HG02840 (cell line): Measurements from ENCODE around the gene IL1RL1.

ENCODE experiments used
- ATAC-seq: cut with Tn5 transposase; IDR thresholded peaks from one replicate; pipeline ENCODE4 v1.9.1; 2021; ENCODE audit warnings: mild to moderate bottlenecking, moderate library complexity, moderate number of reproducible peaks; ENCODE audit not compliant: unreplicated experiment, low FRiP score

The IL1RL1 gene

GRCh38 chr2:102361632-102362241, 50.4 kb downstream of the IL1RL1 start:
- ATAC-seq = no peak

GRCh38 chr2:102365763-102366162, 54.4 kb downstream of the IL1RL1 start:
- no peak for ATAC-seq

DNA sequence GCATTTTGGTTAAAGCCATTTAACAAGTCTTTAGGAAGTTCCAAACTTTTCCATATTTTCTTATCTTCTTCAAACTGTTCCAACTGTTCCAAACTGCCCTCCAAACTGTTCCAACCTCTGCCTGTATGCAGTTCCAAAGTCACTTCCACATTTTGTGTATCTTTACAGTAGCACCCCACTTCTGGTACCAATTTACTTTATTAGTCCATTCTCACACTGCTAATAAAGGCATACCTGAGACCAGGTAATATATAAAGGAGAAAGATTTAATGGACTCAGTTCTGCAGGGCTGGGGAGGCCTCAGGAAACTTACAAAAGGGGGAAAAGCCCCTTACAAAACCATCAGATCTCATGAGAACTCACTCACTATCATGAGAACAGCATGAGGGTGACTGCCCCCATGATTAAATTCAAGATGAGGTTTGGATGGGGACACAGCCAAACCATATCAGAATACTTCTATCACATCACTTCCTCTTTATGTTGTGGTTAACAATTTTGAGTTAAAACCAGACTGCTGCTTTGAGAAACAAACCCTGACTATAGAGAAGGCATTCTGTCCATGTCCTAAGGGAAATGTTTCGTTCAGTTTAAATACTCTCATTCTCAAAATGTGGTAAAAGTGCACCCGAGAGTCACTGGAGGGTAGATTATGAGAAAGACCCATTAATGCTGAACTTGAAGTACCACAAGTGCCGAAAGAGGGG, 55.2 kb downstream of the IL1RL1 start:
- ATAC-seq = peak; percentile 53

- ATAC-seq = peak; percentile 52
Measured at GRCh38 chr2:102367331-102367971, 56.1 kb downstream of the IL1RL1 start.

DNA sequence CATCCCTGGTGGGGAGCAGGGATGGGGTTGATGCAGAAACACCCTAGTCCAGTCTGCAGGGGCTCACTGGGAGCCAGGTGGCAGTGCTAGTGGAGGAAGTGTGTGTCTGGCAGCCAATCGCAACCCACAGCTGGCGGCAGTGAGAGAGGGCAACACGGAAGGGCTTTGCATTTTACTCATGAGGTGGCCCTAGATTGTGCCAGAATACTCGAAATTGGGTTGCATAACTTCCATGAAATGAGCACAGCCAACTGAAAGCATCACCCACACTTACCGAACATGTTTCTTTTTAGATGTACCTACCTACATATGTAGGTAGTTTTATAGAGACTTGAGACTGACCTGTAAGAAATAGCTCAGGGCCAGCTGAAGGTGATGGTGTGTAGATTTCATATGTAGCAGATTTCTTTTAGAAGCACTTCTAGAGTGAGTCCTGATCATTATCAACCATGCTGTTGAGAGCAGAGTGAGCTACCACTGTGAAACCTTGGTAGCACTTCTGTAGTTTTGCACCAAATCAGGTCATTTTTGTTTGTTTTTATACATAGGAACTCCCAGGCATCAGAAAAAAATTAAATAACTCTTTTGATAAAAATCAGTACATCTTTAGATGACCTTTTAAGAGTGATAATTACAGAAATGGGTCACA, 57.2 kb downstream of the IL1RL1 start:
- ATAC-seq = no peak

- no peak for ATAC-seq
Measured at GRCh38 chr2:102369866-102370265, 58.5 kb downstream of the IL1RL1 start.

DNA sequence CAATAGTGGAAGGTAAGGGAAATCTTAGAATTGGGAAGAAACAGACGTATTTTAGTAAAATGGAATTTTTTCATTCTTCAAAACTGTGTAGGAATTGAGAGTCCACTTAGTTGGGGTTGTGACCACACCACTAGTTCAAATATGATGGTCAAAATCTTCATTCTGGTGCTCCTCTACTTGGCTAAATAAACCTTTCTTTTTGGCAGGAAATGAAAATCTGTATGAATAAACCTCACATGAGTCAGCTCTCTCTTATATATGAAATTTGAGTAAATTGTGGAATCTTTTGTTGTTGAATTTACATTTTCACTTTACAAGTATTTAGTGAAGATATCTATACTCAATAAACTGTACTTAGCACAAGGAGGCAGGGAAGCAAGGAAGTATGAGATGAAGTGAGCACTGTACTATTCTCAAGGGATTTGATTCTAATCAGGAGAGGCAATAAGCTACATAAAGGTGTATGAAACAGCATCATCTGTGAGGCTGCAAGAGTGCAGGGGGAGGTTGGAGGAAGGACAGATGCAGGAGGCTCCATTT, 64.8 kb downstream of the IL1RL1 start:
- ATAC-seq = no peak

DNA sequence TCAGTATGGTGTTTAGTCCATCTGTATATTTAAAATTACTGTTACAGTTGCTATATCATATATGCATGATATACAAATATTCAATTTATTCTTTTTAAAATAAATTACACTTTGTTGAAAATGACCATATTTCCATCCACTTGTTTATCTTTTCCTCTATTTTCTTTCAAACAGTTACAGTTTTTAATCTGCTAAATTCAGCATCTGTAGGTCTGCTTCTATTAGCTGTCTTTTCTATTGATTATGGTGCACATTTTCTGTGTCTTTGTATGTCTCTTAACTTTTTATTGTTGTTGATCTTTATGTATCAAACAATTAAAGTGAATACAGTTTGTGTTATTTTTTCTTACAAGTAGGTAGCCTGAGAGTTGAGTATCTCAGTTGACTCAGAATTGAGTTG, 72.4 kb downstream of the IL1RL1 start:
- no peak for ATAC-seq

DNA sequence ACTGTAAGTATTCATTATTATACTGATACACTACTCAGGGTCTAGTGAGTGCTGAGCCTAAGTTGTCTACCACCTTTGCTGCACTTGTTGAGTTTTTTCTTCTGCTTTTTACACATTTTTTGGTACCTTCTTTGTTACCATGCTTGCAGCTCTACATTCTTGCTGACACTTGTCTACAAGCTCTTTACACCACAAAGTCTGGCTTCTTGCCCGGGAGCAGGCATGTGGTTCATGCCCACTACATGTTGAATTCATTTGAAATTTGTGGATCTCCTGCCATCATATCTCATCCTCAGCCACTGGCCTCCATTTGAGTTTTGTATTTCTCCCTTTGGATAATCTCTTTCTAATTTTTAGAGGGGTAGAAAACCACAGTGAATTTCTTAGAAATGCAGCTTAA, 74.2 kb downstream of the IL1RL1 start:
- ATAC-seq = no peak

DNA sequence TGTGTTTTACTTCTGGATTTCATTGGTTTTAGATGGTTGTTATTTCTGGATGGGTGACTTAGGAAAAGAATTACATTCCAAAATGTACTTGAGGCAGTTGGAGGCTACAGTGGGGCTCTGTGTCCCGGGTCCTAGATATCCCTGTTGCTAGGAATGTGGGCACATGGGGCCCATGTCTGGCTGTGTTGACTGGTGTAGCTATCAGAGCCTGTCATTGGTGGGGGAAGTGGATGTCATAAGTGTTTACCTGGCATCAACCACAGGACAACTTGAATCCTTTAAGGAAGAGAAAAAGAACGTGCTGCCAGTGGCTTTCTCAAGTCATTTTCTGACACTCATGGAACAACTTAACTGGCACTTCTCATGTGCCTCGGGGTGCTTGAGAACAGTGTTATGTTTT, 74.6 kb downstream of the IL1RL1 start:
- ATAC-seq = no peak

DNA sequence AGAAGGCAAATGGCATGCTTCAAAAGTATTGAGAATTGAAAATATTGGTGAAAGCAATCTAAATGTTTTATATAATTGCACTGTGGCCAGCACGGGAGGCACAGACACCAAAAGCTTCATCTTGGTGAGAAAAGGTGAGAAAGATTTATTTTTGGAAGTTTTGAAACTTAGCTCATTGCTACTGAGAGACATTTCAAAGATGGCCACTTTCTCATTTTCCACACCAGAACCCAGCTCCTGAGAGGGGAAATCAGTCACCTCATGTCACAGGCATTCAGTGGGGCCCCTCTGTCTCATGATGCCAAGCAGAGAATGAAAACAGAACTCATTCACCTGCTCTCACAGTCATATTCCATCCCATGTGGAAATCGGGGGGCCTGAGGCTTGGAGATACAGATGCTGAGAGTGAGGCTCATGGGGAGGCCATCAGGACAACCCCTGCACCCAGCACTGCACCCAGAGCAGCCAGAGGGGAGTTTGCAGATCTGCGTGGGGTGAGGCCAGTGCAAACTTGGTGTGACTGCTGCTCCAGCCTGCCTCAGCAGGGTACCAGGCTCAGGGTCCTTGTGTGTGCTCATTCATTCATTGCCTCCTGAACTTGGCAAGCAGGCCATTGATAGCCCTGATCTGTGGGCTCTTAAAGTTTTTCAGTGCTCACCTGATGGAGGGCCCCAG, 75.6 kb downstream of the IL1RL1 start:
- ATAC-seq = no peak

GRCh38 chr2:102387763-102388546, 76.6 kb downstream of the IL1RL1 start:
- ATAC-seq = no peak

- ATAC-seq = no peak
Measured at GRCh38 chr2:102391565-102391964, 80.2 kb downstream of the IL1RL1 start.

- ATAC-seq = no peak
Measured at GRCh38 chr2:102392096-102392495, 80.7 kb downstream of the IL1RL1 start.

GRCh38 chr2:102392942-102393341, 81.6 kb downstream of the IL1RL1 start:
- no peak for ATAC-seq

DNA sequence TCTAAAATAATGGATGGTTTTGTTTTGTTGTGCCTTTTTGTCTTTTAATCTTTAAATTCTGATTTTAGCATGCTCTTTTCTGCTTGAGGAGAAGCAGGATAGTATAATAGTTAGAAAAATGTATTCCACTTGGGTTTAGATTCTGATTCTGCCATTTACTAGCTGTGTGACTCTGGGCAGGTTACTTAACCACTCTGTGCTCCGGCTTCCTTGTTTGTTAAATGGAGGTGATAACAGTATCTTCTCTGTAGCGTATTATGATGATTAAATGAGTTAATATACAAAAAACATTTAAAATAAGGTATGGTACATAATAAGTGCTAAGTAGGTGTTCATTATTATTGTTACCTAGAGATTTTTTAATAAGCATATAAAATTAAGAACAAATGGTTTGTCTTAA, 84.6 kb downstream of the IL1RL1 start:
- ATAC-seq = no peak

GRCh38 chr2:102397209-102397608, 85.8 kb downstream of the IL1RL1 start:
- ATAC-seq = no peak

DNA sequence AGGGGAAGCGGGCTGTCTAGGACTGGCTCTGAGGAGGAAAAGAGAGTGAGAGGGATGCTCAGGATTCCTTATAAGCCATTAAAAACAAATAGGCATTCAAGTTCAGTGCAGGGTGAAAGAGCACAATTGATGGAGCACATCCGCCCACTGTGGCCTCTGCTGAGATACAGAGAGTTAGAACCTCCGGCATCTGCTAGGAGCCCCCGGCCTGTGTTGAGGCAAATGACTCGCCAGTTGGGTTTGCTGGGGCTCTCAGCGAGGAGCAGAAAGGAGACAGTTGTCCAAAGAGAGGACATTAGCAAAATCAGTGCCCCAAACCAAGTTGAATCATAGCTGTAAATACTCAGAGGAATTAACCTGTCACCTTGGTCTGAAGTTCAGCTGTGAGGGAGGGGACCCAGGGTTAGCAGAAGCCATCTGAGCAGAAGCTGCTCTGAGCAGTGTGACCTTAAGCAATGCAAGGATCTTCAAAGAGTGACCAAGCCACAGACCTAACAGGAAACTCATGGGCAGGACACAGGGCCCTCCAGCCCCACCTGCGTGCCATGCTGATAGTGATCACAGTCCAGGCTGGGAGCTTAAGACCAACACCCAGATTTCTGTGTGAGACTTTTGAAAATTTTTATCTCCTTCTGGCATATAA, 88.3 kb downstream of the IL1RL1 start:
- ATAC-seq = no peak

GRCh38 chr2:102401456-102401855, 90.1 kb downstream of the IL1RL1 start:
- ATAC-seq = no peak
